GM23338 (cell line): ENCODE data around the gene HDHD5. TPM values are rescaled to one million over a fixed set of nuclear protein-coding genes. Genes with fewer than 3 reads are reported as not detected.

Source experiments
- ATAC-seq: fragments of 200-7000 bp; cut with Tn5 transposase; 3 replicates; pipeline ENCODE4 v1.9.1; 2020
- DNase-seq: peaks from one replicate; pipeline ENCODE4 v3.0.0-alpha.2; 2015; ENCODE audit warnings: low spot score
- H2AFZ ChIP-seq: fragments of 200-600 bp; sonication (generic); 2 replicates; pipeline ENCODE4 v1.8.0; 2016; ENCODE audit warnings: antibody characterized with exemption, mild to moderate bottlenecking, moderate library complexity
- H3F3A ChIP-seq: fragments of 200-600 bp; sonication (generic); replicated peaks from 2 replicates; pipeline ENCODE4 v1.8.0; 2017; ENCODE audit warnings: antibody characterized with exemption, mixed run types, low read depth
- H3K27ac ChIP-seq: fragments of 200-600 bp; sonication (generic); 2 replicates; pipeline ENCODE4 v1.6.1; 2016; ENCODE audit warnings: low read depth
- H3K27me3 ChIP-seq: fragments of 200-600 bp; sonication (generic); 2 replicates; pipeline ENCODE4 v1.8.0; 2016; ENCODE audit warnings: mild to moderate bottlenecking, mixed run types, moderate library complexity; ENCODE audit not compliant: insufficient read depth
- H3K36me3 ChIP-seq: fragments of 200-600 bp; sonication (generic); 2 replicates; pipeline ENCODE4 v1.8.0; 2016; ENCODE audit warnings: mild to moderate bottlenecking; ENCODE audit not compliant: insufficient read depth
- H3K4me1 ChIP-seq: fragments of 200-600 bp; sonication (generic); 2 replicates; pipeline ENCODE4 v1.8.0; 2016; ENCODE audit warnings: mild to moderate bottlenecking, moderate library complexity; ENCODE audit not compliant: insufficient read depth
- H3K4me2 ChIP-seq: fragments of 200-600 bp; sonication (generic); 2 replicates; pipeline ENCODE4 v1.7.1; 2017; ENCODE audit warnings: mixed run types
- H3K4me3 ChIP-seq: fragments of 200-600 bp; sonication (generic); 2 replicates; pipeline ENCODE4 v1.6.1; 2016; ENCODE audit warnings: mixed run types
- H3K79me2 ChIP-seq: fragments of 200-600 bp; sonication (generic); replicated peaks from 2 replicates; pipeline ENCODE4 v1.8.0; 2017; ENCODE audit warnings: mild to moderate bottlenecking; ENCODE audit not compliant: insufficient read depth
- H3K9me2 ChIP-seq: fragments of 200-600 bp; sonication (generic); 2 replicates; pipeline ENCODE4 v1.8.0; 2017; ENCODE audit not compliant: insufficient read depth
- H4K20me1 ChIP-seq: fragments of 200-600 bp; sonication (generic); replicated peaks from 2 replicates; pipeline ENCODE4 v1.8.0; 2017; ENCODE audit warnings: mild to moderate bottlenecking; ENCODE audit not compliant: insufficient read depth
- H3K27ac Mint-ChIP-seq: 2 replicates; pipeline ENCODE4 v1.8.0; 2020; ENCODE audit warnings: inconsistent platforms, mild to moderate bottlenecking, moderate library complexity, mixed read lengths
- H3K27me3 Mint-ChIP-seq: 3 replicates; pipeline ENCODE4 v1.8.0; 2022; ENCODE audit warnings: low read depth, mild to moderate bottlenecking, moderate library complexity, mixed read lengths, inconsistent platforms; ENCODE audit not compliant: insufficient read depth, poor library complexity
- H3K36me3 Mint-ChIP-seq: 3 replicates; pipeline ENCODE4 v1.8.0; 2021; ENCODE audit warnings: low read depth, mild to moderate bottlenecking, inconsistent platforms, moderate library complexity, mixed read lengths
- H3K4me1 Mint-ChIP-seq: 3 replicates; pipeline ENCODE4 v1.8.0; 2020; ENCODE audit warnings: mild to moderate bottlenecking, inconsistent platforms, mixed read lengths
- H3K4me3 Mint-ChIP-seq: 3 replicates; pipeline ENCODE4 v1.8.0; 2021; ENCODE audit warnings: moderate library complexity, mild to moderate bottlenecking, inconsistent platforms, mixed read lengths
- H3K9me3 Mint-ChIP-seq: 3 replicates; pipeline ENCODE4 v1.8.0; 2020; ENCODE audit warnings: moderate library complexity, mild to moderate bottlenecking, inconsistent platforms, mixed read lengths
- CREB1 ChIP-seq: fragments of 250-450 bp; sonication (Bioruptor Pico); IDR thresholded peaks from 2 replicates; pipeline ENCODE4 v1.5.0; 2020; ENCODE audit warnings: low read depth, mild to moderate bottlenecking, moderate library complexity
- CTCF ChIP-seq, 2 experiments: fragments of 200-600 bp in 1 of 2; sonication (generic) in 1 of 2; conservative IDR thresholded peaks; 2 replicates each; pipeline versions ENCODE4 v1.5.1 to v1.6.1; 2016 to 2017; ENCODE audit warnings: antibody characterized with exemption in 2 of 2, low read depth in 2 of 2, mild to moderate bottlenecking in 2 of 2, moderate library complexity in 1 of 2
- ETS1 ChIP-seq: IDR thresholded peaks from 2 replicates; pipeline ENCODE4 v1.6.1; 2016; ENCODE audit warnings: antibody characterized with exemption
- EZH2 ChIP-seq: fragments of 200-600 bp; sonication (generic); IDR thresholded peaks from one replicate; pipeline ENCODE4 v1.8.0; 2017; ENCODE audit warnings: antibody characterized with exemption, mild to moderate bottlenecking, low read depth; ENCODE audit not compliant: unreplicated experiment
- EZH2phosphoT487 ChIP-seq: fragments of 200-600 bp; sonication (generic); IDR thresholded peaks from one replicate; pipeline ENCODE4 v1.8.1; 2018; ENCODE audit warnings: antibody characterized with exemption; ENCODE audit not compliant: unreplicated experiment
- JUNB ChIP-seq: IDR thresholded peaks from one replicate; pipeline ENCODE4 v1.6.1; 2016; ENCODE audit warnings: antibody characterized with exemption; ENCODE audit not compliant: unreplicated experiment
- NANOG ChIP-seq: IDR thresholded peaks from 2 replicates; pipeline ENCODE4 v1.6.1; 2016; ENCODE audit warnings: antibody characterized with exemption, borderline replicate concordance
- REST ChIP-seq: IDR thresholded peaks from one replicate; pipeline ENCODE4 v1.6.1; 2018; ENCODE audit warnings: antibody characterized with exemption; ENCODE audit not compliant: unreplicated experiment
- ZNF114 ChIP-seq: fragments of 250-450 bp; sonication (Bioruptor Pico); IDR thresholded peaks from 2 replicates; pipeline ENCODE4 v1.5.0; 2020; ENCODE audit warnings: mild to moderate bottlenecking, moderate library complexity
- ZNF331 ChIP-seq: fragments of 250-450 bp; sonication (Bioruptor Pico); IDR thresholded peaks from 2 replicates; pipeline ENCODE4 v1.5.0; 2020; ENCODE audit warnings: low read depth, mild to moderate bottlenecking, moderate library complexity
- ZNF462 ChIP-seq: fragments of 250-450 bp; sonication (Bioruptor Pico); IDR thresholded peaks from 2 replicates; pipeline ENCODE4 v1.5.0; 2020; ENCODE audit warnings: mild to moderate bottlenecking, moderate library complexity
- polyA plus RNA-seq: library from polyadenylated mRNA; unstranded; fragments of >200 nt; fragmentation: Nextera tagmentation; extraction: Ambion mirVana; gene quantifications from 2 replicates; pipeline ENCODE4 v1.2.1, GENCODE V29; 2016
- total RNA-seq: library from RNA; depleted of rRNA; stranded (reverse); fragments of >200 nt; shearing (Covaris generic); gene quantifications from 2 replicates; pipeline ENCODE4 v1.2.3, GENCODE V29; 2014

Gene HDHD5
- total and polyA plus RNA-seq, 2 experiments from 2014 or later, result 70.0 to 116 TPM

GRCh38 chr22:17115236-17115635 is 43.8 kb downstream of the HDHD5 start (continued):
- no peak for TF ChIP-seq ZNF462
- no peak for TF ChIP-seq ETS1
- TF ChIP-seq NANOG, result no peak
- no peak for TF ChIP-seq EZH2phosphoT487
- TF ChIP-seq ZNF331, result no peak

GRCh38 chr22:17114898-17115235 is 44.2 kb downstream of the HDHD5 start:
- Mint-ChIP-seq H3K27me3 (peaks cover 9% of the 10 kb centered on the region), H3K36me3 (peaks cover under 1% of the 10 kb centered on the region; the same call in 2 of the 3 replicates), H3K4me3 (no peak overlapping the region), H3K4me1 (peaks cover 35% of the 10 kb centered on the region), H3K27ac (no peak overlapping the region), H3K9me3 (no peaks in the 10 kb centered on the region; the same call in 2 of the 3 replicates)
- no peak for DNase-seq
- H3K27me3 ChIP-seq, result peaks cover 9% of the 10 kb centered on the region; the same call in 1 of the 2 replicates
- TF ChIP-seq NANOG (no peak), EZH2phosphoT487 (no peak), REST (no peak), ZNF114 (CRISPR knock-in tag) (no peak), CTCF (conservative IDR thresholded peaks at IDR 0.05; ENCODE audit: low read depth in 2 of 2) (no peak), JUNB (no peak), CREB1 (CRISPR knock-in tag) (no peak), EZH2 (no peak)
- H3K36me3 ChIP-seq, result no peaks in the 10 kb centered on the region
- H3K9me2 ChIP-seq, result no peaks in the 10 kb centered on the region
- no peak overlapping the region for H2AFZ ChIP-seq
- no peak overlapping the region for H3K4me2 ChIP-seq
- no peak for ATAC-seq
- no peaks in the 10 kb centered on the region for H3K79me2 ChIP-seq
- H4K20me1 ChIP-seq, result peaks cover 3% of the 10 kb centered on the region; the same call in 1 of the 2 replicates
- no peak overlapping the region for H3K27ac ChIP-seq
- no peak overlapping the region for H3K4me3 ChIP-seq
- 0 out of 2 replicates have a peak, but pooled peaks cover 7% of the 10 kb centered on the region for H3F3A ChIP-seq
- H3K4me1 ChIP-seq, result peaks cover 16% of the 10 kb centered on the region; the same call in 1 of the 2 replicates
